ENCODE results near the gene DCST2.

Gene DCST2

DNA sequence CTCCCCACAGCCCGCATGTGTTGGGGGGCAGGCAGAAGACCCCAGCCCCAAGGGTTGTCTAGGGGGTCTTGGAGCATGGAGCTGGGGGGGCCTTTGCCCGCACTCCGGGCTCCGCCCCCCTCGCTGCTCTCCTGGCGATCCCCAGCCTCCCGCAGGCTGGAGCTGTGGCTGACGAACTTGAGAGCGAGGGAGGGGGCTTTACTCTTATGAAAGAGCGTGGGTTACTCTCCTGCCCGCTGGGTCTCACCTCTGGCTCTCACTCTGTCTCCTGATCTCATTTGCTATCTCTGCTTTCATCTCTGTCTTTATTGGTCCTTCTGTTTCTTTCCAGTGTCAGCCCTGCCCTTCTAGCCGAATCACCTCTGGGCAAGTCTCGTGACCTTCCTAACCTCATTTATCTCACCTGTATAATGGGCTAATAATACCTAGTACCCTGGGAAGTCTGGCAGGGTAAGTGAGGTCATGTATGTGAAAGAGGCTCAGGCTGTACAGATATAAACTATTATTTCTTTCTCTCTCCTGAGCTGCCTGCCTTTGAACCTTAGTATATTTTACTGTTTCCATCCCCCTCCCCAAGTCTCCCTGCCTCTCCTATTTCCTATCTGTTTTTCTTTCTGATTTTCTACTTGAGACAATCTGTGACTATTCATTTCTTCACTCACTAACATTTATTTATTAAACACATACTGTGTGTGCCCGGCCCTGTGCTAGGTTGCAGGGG is 30.7 kb upstream of the DCST2 start:
- no peak for TF ChIP-seq CTCF (IDR thresholded peaks at IDR 0.05)
- Histone ChIP-seq H3K36me3 (ENCODE audit: control insufficient read depth, insufficient read depth, low read length) (no peaks in the 10 kb centered on the region), H2AFZ (peak overlapping the region; percentile 70), H3K27me3 (ENCODE audit: control insufficient read depth, insufficient read depth, low read length) (no peaks in the 10 kb centered on the region), H3K9me3 (ENCODE audit: control insufficient read depth, low read length) (no peaks in the 10 kb centered on the region), H3K4me3 (ENCODE audit: low read depth, low read length) (peak overlapping the region; percentile 89), H3K4me1 (peaks cover 8% of the 10 kb centered on the region), H3K4me2 (ENCODE audit: low read length) (peak overlapping the region; percentile 93), H3K27ac (no peak overlapping the region), H3K9ac (no peak overlapping the region), H3K79me2 (no peaks in the 10 kb centered on the region)

GRCh38 chr1:155063550-155064110 is 30.0 kb upstream of the DCST2 start, which contains the start of gene EFNA4:
Gene EFNA4 (plus strand): TSS chr1:155063740. CDS start chr1:155063824, 84 bp downstream.
- H3K36me3 ChIP-seq (ENCODE audit: control insufficient read depth, insufficient read depth, low read length), result no peaks in the 10 kb centered on the region
- no peak within 1 kb of the TSS for H3K27ac ChIP-seq
- no peaks in the 10 kb centered on the region for H3K79me2 ChIP-seq
- H3K27me3 ChIP-seq (ENCODE audit: control insufficient read depth, insufficient read depth, low read length), result no peaks in the 10 kb centered on the region
- H3K4me1 ChIP-seq, result peaks cover 8% of the 10 kb centered on the region
- H2AFZ ChIP-seq, result peak within 1 kb of the TSS; percentile 70
- H3K9ac ChIP-seq, result no peak within 1 kb of the TSS
- peak within 1 kb of the TSS; percentile 93 for H3K4me2 ChIP-seq (ENCODE audit: low read length)
- no peak for TF ChIP-seq CTCF (IDR thresholded peaks at IDR 0.05)
- H3K4me3 ChIP-seq (ENCODE audit: low read depth, low read length), result peak within 1 kb of the TSS; percentile 89
- H3K9me3 ChIP-seq (ENCODE audit: control insufficient read depth, low read length), result no peaks in the 10 kb centered on the region

- Histone ChIP-seq H3K79me2 (no peaks in the 10 kb centered on the region), H3K4me1 (peaks cover 8% of the 10 kb centered on the region), H3K4me2 (ENCODE audit: low read length) (peak overlapping the region; percentile 93), H3K27me3 (ENCODE audit: control insufficient read depth, insufficient read depth, low read length) (no peaks in the 10 kb centered on the region), H3K36me3 (ENCODE audit: control insufficient read depth, insufficient read depth, low read length) (no peaks in the 10 kb centered on the region), H2AFZ (peak overlapping the region; percentile 70), H3K4me3 (ENCODE audit: low read depth, low read length) (peak overlapping the region; percentile 89), H3K27ac (no peak overlapping the region), H3K9me3 (ENCODE audit: control insufficient read depth, low read length) (no peaks in the 10 kb centered on the region), H3K9ac (no peak overlapping the region)
- TF ChIP-seq CTCF (IDR thresholded peaks at IDR 0.05), result peak; percentile 40
Measured at GRCh38 chr1:155062702-155063411, 29.3 kb upstream of the DCST2 start.

- Histone ChIP-seq H3K27ac (no peak overlapping the region), H3K4me2 (ENCODE audit: low read length) (peak overlapping the region; percentile 93), H3K9me3 (ENCODE audit: control insufficient read depth, low read length) (no peaks in the 10 kb centered on the region), H3K4me1 (peaks cover 8% of the 10 kb centered on the region), H3K79me2 (no peaks in the 10 kb centered on the region), H3K27me3 (ENCODE audit: control insufficient read depth, insufficient read depth, low read length) (no peaks in the 10 kb centered on the region), H2AFZ (no peak overlapping the region), H3K9ac (no peak overlapping the region), H3K4me3 (ENCODE audit: low read depth, low read length) (no peak overlapping the region), H3K36me3 (ENCODE audit: control insufficient read depth, insufficient read depth, low read length) (no peaks in the 10 kb centered on the region)
- no peak for TF ChIP-seq CTCF (IDR thresholded peaks at IDR 0.05)
Measured at GRCh38 chr1:155062151-155062686, 28.6 kb upstream of the DCST2 start.

Measured in parathyroid adenoma (tissue), 2 donors.